HepG2 (cell line): ENCODE data around the gene SLC1A4. TPM values are rescaled to one million over a fixed set of nuclear protein-coding genes. Genes with fewer than 3 reads are reported as not detected.

Experiments used
- ATAC-seq: fragments of 200-7000 bp; cut with Tn5 transposase; 3 replicates; pipeline ENCODE4 v1.9.1; 2020; ENCODE audit warnings: mild to moderate bottlenecking, moderate library complexity
- BruUV-seq: library from RNA; stranded (reverse); fragments of 400-500 nt; replicated peaks from 2 replicates; lab custom pipeline; 2021; lab: Mats Ljungman, UMichigan
- CTCF ChIA-PET: fragments of 300-600 bp; formaldehyde crosslinking; extraction: SDS; loops from one replicate; lab custom pipeline; 2021; ENCODE audit warnings: low total read pairs, inconsistent platforms, low intra/inter-chr PET ratio; lab: Yijun Ruan, JAX
- POLR2A ChIA-PET: fragments of 350-600 bp; sonication (Branson Sonifier 250); formaldehyde crosslinking; loops from one replicate; lab custom pipeline; 2020; ENCODE audit warnings: antibody characterized with exemption, inconsistent platforms; lab: Yijun Ruan, JAX
- DNase-seq: peaks from one replicate; pipeline ENCODE4 v3.0.0-alpha.2; 2015; ENCODE audit warnings: low spot score
- FAIRE-seq: peaks from 3 replicates; lab custom pipeline; 2011; peaks lifted over from hg19 to GRCh38; lab: Jason Lieb, UNC
- H2AFZ ChIP-seq: one replicate; pipeline ENCODE4 v1.6.1; 2011; ENCODE audit warnings: low read length, inconsistent platforms
- H3K27ac ChIP-seq: fragments of 300-600 bp; 3 replicates; pipeline ENCODE4 v1.8.0; 2011; ENCODE audit warnings: mixed run types, mild to moderate bottlenecking, mixed read lengths, low read length, inconsistent platforms; ENCODE audit not compliant: insufficient read depth; ENCODE audit errors: extremely low read length
- H3K27me3 ChIP-seq, 2 experiments: fragments of 200-600 bp in 1 of 2; 2 replicates in 1 of 2; 3 replicates in 1 of 2; pipeline versions ENCODE4 v1.6.0 to v1.8.0; 2011; ENCODE audit warnings: low read length in 2 of 2, mild to moderate bottlenecking in 2 of 2, moderate library complexity in 2 of 2, inconsistent platforms in 1 of 2; ENCODE audit not compliant: insufficient read depth in 2 of 2, control insufficient read depth in 1 of 2
- H3K36me3 ChIP-seq, 2 experiments: fragments of 200-600 bp in 1 of 2; replicated peaks in 1 of 2; 2 replicates in 1 of 2; 3 replicates in 1 of 2; pipeline versions ENCODE4 v1.5.1 to v1.8.0; 2011; ENCODE audit warnings: low read length in 2 of 2, inconsistent platforms in 1 of 2; ENCODE audit not compliant: insufficient read depth in 2 of 2, control insufficient read depth in 1 of 2
- H3K4me1 ChIP-seq: 2 replicates; pipeline ENCODE4 v1.5.1; 2012; ENCODE audit warnings: low read length, inconsistent platforms; ENCODE audit not compliant: insufficient read depth
- H3K4me2 ChIP-seq: 2 replicates; pipeline ENCODE4 v1.6.0; 2011; ENCODE audit warnings: low read depth, low read length, inconsistent platforms
- H3K4me3 ChIP-seq, 3 experiments: fragments of 200-600 bp in 1 of 3; sonication (generic), shearing (Covaris generic) in 1 of 3; replicated peaks in 1 of 3; 2 replicates each; pipeline ENCODE4 v1.5.1; 2011 to 2016; ENCODE audit warnings: low read length in 3 of 3, inconsistent platforms in 2 of 3, low read depth in 2 of 3, mild to moderate bottlenecking in 2 of 3, control low read depth in 1 of 3, mixed read lengths in 1 of 3; ENCODE audit not compliant: insufficient read depth in 1 of 3
- H3K79me2 ChIP-seq: one replicate; pipeline ENCODE4 v1.6.1; 2011; ENCODE audit warnings: low read length, inconsistent platforms; ENCODE audit not compliant: insufficient read depth
- H3K9ac ChIP-seq: 2 replicates; pipeline ENCODE4 v1.6.0; 2011; ENCODE audit warnings: mild to moderate bottlenecking, low read depth, low read length, inconsistent platforms; ENCODE audit not compliant: insufficient read depth
- H3K9me3 ChIP-seq: 2 replicates; pipeline ENCODE4 v1.5.1; 2012; ENCODE audit warnings: mild to moderate bottlenecking, low read length
- H4K20me1 ChIP-seq: 2 replicates; pipeline ENCODE4 v1.6.0; 2011; ENCODE audit warnings: inconsistent platforms, mild to moderate bottlenecking, low read length, moderate library complexity; ENCODE audit not compliant: insufficient read depth
- GZF1 ChIP-seq: sonication (generic); formaldehyde crosslinking; IDR thresholded peaks from 2 replicates; pipeline ENCODE4 v1.5.1; 2020; ENCODE audit warnings: mild to moderate bottlenecking, missing genetic modification reagents
- HMG20A ChIP-seq: IDR thresholded peaks from 2 replicates; pipeline ENCODE4 v1.6.1; 2016; ENCODE audit warnings: borderline replicate concordance
- SMARCC2 ChIP-seq: fragments of 450-650 bp; IDR thresholded peaks from 2 replicates; pipeline ENCODE4 v1.6.1; 2017; ENCODE audit warnings: antibody characterized with exemption, mild to moderate bottlenecking
- SP2 ChIP-seq: sonication (generic); formaldehyde crosslinking; IDR thresholded peaks from 2 replicates; pipeline ENCODE4 v1.5.1; 2020; ENCODE audit warnings: mild to moderate bottlenecking, missing genetic modification reagents
- SSRP1 ChIP-seq: IDR thresholded peaks from 2 replicates; pipeline ENCODE4 v1.6.1; 2016; ENCODE audit warnings: control low read depth
- SYNCRIP ChIP-seq: fragments of 200-400 bp; formaldehyde crosslinking; IDR thresholded peaks from 2 replicates; pipeline ENCODE4 v1.6.1; 2018; ENCODE audit warnings: mild to moderate bottlenecking, low read depth, low read length; ENCODE audit not compliant: insufficient read depth
- ZNF281 ChIP-seq: sonication (generic); formaldehyde crosslinking; IDR thresholded peaks from 2 replicates; pipeline ENCODE4 v1.4.0; 2020; ENCODE audit warnings: missing genetic modification reagents, borderline replicate concordance
- ZSCAN30 ChIP-seq: sonication (generic); formaldehyde crosslinking; IDR thresholded peaks from 2 replicates; pipeline ENCODE4 v1.5.0; 2020; ENCODE audit warnings: mild to moderate bottlenecking, missing genetic modification reagents
- WGBS: methylation state at CpG from one replicate; pipeline ENCODE4 v1.1.6; 2017; ENCODE audit warnings: low lambda C conversion rate; 5-methylcytosine and 5-hydroxymethylcytosine counted together
- in situ Hi-C: cut with HindIII; loops from 2 replicates; pipeline ENCODE4 v1.10.0; 2017; ENCODE audit warnings: low pct_unique_long_range_greater_than_20kb; ENCODE audit not compliant: extremely low pct_ligation_motif_present
- intact Hi-C: fragments of 100-400 bp; cut with micrococcal nuclease; formaldehyde crosslinking; loops from one replicate; pipeline ENCODE4 v1.10.0; 2022; ENCODE audit not compliant: unreplicated experiment
- polyA plus RNA-seq, 8 experiments: library from polyadenylated mRNA; depleted of rRNA in 3 of 8; stranded (reverse) in 7 of 8; unstranded in 1 of 8; fragments of >200 nt; fragmentation: Illumina TruSeq in 4 of 8; extraction: Trizol in 4 of 8; gene quantifications; 2 replicates each; pipeline versions ENCODE4 v1.2.1 to v1.2.3, GENCODE V29; 2011 to 2016; ENCODE audit warnings: low read depth in 4 of 8, missing spikeins in 1 of 8, mixed read lengths in 1 of 8; ENCODE audit not compliant: insufficient read depth in 1 of 8
- total RNA-seq, 5 experiments: library from RNA; depleted of rRNA; stranded (reverse); fragments of >200 nt; fragmentation: Illumina TruSeq; extraction: Trizol; gene quantifications; 2 replicates each; pipeline ENCODE4 v1.2.3, GENCODE V29; 2016; ENCODE audit warnings: low read depth in 1 of 5
- TF ChIP-seq, protein P1 (sequence below): sonication (generic); formaldehyde crosslinking; IDR thresholded peaks from 2 replicates; pipeline ENCODE4 v1.4.0; 2020; ENCODE audit warnings: mild to moderate bottlenecking, missing genetic modification reagents
- TF ChIP-seq, protein P2 (sequence below): sonication (generic); formaldehyde crosslinking; IDR thresholded peaks from 2 replicates; pipeline ENCODE4 v1.5.0; 2020; ENCODE audit warnings: missing genetic modification reagents
- TF ChIP-seq, protein P3 (sequence below): sonication (generic); formaldehyde crosslinking; IDR thresholded peaks from 2 replicates; pipeline ENCODE4 v1.4.0; 2020; ENCODE audit warnings: missing genetic modification reagents, borderline replicate concordance

SLC1A4 gene
- total and polyA plus RNA-seq, 2 of the 13 experiments (the other 11 are each of a cell fraction or from before 2014, with no cell fraction given) = 21.0 to 39.6 TPM

DNA sequence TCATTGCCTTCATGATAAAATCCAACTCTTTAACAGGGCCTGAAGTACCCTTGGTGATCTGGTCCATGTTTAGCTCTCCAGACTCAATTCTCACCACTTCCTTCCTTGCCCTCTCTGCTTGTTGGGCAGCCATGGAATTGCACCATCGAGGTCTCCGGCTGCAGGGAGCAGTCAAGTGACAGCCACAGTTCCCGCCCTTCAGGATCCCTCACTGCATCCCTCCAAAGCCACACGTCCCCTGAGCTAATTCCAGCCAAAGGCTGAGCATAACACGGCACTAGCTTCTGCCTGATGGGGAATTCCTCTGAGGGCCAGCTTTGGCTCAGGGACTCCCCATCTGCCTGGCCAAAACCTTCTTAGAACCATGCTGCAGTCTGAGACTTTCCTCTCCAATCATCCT lies 47.4 kb upstream of the SLC1A4 start:
- in situ Hi-C loops (loop anchor here (5.0 kb wide), 1 partner anchor 46 kb away; the partner anchor contains the start of gene SLC1A4), intact Hi-C loops (loop anchor here (2.0 kb wide), 1 partner anchor 45 kb away; no protein-coding TSS in a partner anchor)
- H3K9ac ChIP-seq = no peak overlapping the region
- TF ChIP-seq SP2 (no peak), GZF1 (CRISPR knock-in tag) (no peak), SMARCC2 (no peak), ZSCAN30 (CRISPR knock-in tag) (no peak), SSRP1 (CRISPR knock-in tag) (no peak), SYNCRIP (no peak), ZNF281 (no peak), HMG20A (CRISPR knock-in tag) (no peak)
- TF ChIP-seq, protein P1, sequence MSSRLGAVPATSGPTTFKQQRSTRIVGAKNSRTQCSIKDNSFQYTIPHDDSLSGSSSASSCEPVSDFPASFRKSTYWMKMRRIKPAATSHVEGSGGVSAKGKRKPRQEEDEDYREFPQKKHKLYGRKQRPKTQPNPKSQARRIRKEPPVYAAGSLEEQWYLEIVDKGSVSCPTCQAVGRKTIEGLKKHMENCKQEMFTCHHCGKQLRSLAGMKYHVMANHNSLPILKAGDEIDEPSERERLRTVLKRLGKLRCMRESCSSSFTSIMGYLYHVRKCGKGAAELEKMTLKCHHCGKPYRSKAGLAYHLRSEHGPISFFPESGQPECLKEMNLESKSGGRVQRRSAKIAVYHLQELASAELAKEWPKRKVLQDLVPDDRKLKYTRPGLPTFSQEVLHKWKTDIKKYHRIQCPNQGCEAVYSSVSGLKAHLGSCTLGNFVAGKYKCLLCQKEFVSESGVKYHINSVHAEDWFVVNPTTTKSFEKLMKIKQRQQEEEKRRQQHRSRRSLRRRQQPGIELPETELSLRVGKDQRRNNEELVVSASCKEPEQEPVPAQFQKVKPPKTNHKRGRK = no peak
- TF ChIP-seq, protein P2, sequence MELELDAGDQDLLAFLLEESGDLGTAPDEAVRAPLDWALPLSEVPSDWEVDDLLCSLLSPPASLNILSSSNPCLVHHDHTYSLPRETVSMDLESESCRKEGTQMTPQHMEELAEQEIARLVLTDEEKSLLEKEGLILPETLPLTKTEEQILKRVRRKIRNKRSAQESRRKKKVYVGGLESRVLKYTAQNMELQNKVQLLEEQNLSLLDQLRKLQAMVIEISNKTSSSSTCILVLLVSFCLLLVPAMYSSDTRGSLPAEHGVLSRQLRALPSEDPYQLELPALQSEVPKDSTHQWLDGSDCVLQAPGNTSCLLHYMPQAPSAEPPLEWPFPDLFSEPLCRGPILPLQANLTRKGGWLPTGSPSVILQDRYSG (CRISPR knock-in tag) = no peak
- TF ChIP-seq, protein P3, sequence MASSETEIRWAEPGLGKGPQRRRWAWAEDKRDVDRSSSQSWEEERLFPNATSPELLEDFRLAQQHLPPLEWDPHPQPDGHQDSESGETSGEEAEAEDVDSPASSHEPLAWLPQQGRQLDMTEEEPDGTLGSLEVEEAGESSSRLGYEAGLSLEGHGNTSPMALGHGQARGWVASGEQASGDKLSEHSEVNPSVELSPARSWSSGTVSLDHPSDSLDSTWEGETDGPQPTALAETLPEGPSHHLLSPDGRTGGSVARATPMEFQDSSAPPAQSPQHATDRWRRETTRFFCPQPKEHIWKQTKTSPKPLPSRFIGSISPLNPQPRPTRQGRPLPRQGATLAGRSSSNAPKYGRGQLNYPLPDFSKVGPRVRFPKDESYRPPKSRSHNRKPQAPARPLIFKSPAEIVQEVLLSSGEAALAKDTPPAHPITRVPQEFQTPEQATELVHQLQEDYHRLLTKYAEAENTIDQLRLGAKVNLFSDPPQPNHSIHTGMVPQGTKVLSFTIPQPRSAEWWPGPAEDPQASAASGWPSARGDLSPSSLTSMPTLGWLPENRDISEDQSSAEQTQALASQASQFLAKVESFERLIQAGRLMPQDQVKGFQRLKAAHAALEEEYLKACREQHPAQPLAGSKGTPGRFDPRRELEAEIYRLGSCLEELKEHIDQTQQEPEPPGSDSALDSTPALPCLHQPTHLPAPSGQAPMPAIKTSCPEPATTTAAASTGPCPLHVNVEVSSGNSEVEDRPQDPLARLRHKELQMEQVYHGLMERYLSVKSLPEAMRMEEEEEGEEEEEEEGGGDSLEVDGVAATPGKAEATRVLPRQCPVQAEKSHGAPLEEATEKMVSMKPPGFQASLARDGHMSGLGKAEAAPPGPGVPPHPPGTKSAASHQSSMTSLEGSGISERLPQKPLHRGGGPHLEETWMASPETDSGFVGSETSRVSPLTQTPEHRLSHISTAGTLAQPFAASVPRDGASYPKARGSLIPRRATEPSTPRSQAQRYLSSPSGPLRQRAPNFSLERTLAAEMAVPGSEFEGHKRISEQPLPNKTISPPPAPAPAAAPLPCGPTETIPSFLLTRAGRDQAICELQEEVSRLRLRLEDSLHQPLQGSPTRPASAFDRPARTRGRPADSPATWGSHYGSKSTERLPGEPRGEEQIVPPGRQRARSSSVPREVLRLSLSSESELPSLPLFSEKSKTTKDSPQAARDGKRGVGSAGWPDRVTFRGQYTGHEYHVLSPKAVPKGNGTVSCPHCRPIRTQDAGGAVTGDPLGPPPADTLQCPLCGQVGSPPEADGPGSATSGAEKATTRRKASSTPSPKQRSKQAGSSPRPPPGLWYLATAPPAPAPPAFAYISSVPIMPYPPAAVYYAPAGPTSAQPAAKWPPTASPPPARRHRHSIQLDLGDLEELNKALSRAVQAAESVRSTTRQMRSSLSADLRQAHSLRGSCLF (CRISPR knock-in tag) = no peak
- no peaks in the 10 kb centered on the region; a peak in 1 of 5 replicates for H3K27me3 ChIP-seq
- no peak overlapping the region for H3K4me3 ChIP-seq
- 38% methylated on average over 5 of the region's 5 CpGs for WGBS
- no peaks in the 10 kb centered on the region for H4K20me1 ChIP-seq
- ChIA-PET CTCF (no interaction called here), POLR2A (interaction anchor here (2.0 kb wide), 1 partner anchor 19 kb away, joined by 7 read pairs; no protein-coding TSS in a partner anchor)
- no peak overlapping the region for H2AFZ ChIP-seq
- FAIRE-seq (no peak), ATAC-seq (no peak), DNase-seq (no peak)
- peaks cover 84% of the 10 kb centered on the region for H3K4me1 ChIP-seq
- H3K79me2 ChIP-seq = no peaks in the 10 kb centered on the region
- H3K9me3 ChIP-seq = no peaks in the 10 kb centered on the region
- no peak overlapping the region for H3K27ac ChIP-seq
- no peaks in the 10 kb centered on the region for H3K36me3 ChIP-seq
- H3K4me2 ChIP-seq = no peak overlapping the region
- BruUV-seq = no TSS peak
